Ovary (tissue), 3 donors: Measurements from ENCODE around the gene UBE2D3.

Experiments
- EP300 ChIP-seq: sonication (generic); formaldehyde crosslinking; IDR thresholded peaks from one replicate; pipeline ENCODE4 v1.6.1; 2017; ENCODE audit warnings: antibody characterized with exemption
- POLR2A ChIP-seq: fragments of 450-650 bp; IDR thresholded peaks from one replicate; pipeline ENCODE4 v1.6.1; 2017; ENCODE audit warnings: antibody characterized with exemption, mild to moderate bottlenecking, moderate library complexity
- TF ChIP-seq, protein P1 (sequence below), 3 donors: fragments of 450-650 bp in 2 of 3; fragments of 200-600 bp in 1 of 3; IDR thresholded peaks; one replicate each; pipeline versions ENCODE4 v1.5.1 to v1.8.0; 2016 to 2022; ENCODE audit warnings: antibody characterized with exemption in 3 of 3, mild to moderate bottlenecking in 1 of 3
- donor health status: DM: no; HTN: no; CAD: no.

DNA sequence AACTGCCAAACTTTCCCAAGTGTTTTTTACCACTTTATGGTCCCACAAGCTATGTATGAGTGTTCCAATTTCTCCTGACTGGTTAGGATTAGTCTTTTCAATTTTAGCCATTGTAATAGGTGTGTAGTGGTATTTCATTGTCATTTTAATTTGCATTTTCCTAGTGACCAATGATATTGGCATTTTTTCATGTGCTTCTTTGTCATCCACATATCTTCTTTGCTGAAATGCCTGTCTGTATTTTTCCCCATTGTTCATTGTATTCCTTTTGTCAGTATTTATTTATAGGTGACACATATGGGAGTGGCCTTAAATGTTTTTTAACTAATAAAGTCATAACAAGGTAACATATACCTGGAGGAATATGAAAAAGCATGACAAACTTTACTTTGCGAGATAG lies 9.2 kb upstream of the UBE2D3 start:
- TF ChIP-seq, protein P1, sequence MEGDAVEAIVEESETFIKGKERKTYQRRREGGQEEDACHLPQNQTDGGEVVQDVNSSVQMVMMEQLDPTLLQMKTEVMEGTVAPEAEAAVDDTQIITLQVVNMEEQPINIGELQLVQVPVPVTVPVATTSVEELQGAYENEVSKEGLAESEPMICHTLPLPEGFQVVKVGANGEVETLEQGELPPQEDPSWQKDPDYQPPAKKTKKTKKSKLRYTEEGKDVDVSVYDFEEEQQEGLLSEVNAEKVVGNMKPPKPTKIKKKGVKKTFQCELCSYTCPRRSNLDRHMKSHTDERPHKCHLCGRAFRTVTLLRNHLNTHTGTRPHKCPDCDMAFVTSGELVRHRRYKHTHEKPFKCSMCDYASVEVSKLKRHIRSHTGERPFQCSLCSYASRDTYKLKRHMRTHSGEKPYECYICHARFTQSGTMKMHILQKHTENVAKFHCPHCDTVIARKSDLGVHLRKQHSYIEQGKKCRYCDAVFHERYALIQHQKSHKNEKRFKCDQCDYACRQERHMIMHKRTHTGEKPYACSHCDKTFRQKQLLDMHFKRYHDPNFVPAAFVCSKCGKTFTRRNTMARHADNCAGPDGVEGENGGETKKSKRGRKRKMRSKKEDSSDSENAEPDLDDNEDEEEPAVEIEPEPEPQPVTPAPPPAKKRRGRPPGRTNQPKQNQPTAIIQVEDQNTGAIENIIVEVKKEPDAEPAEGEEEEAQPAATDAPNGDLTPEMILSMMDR (IDR thresholded peaks at IDR 0.05), result no peak
- no peak for TF ChIP-seq POLR2A
- no peak for TF ChIP-seq EP300
